ENCODE results near the gene ROBO3. TPM values are rescaled to one million over a fixed set of nuclear protein-coding genes. Genes with fewer than 3 reads are reported as not detected.
A peak's percentile ranks its signal among the peaks of the same experiment; 100 is the strongest.

ROBO3 gene
- total RNA-seq, 1 experiment from 2014 or later, result 30.7 TPM

- TF ChIP-seq POLR2AphosphoS5 (IDR thresholded peaks at IDR 0.05; ENCODE audit: low read depth, low read length), result no peak
- no peak for TF ChIP-seq POLR2A (IDR thresholded peaks at IDR 0.05; ENCODE audit: borderline replicate concordance, extremely low read depth, insufficient read depth, insufficient read length)
- no peak for TF ChIP-seq CEBPB (IDR thresholded peaks at IDR 0.05; ENCODE audit: low read depth)
- TF ChIP-seq EZH2phosphoT487 (IDR thresholded peaks at IDR 0.05; ENCODE audit: borderline replicate concordance), result no peak
- TF ChIP-seq, protein P1, sequence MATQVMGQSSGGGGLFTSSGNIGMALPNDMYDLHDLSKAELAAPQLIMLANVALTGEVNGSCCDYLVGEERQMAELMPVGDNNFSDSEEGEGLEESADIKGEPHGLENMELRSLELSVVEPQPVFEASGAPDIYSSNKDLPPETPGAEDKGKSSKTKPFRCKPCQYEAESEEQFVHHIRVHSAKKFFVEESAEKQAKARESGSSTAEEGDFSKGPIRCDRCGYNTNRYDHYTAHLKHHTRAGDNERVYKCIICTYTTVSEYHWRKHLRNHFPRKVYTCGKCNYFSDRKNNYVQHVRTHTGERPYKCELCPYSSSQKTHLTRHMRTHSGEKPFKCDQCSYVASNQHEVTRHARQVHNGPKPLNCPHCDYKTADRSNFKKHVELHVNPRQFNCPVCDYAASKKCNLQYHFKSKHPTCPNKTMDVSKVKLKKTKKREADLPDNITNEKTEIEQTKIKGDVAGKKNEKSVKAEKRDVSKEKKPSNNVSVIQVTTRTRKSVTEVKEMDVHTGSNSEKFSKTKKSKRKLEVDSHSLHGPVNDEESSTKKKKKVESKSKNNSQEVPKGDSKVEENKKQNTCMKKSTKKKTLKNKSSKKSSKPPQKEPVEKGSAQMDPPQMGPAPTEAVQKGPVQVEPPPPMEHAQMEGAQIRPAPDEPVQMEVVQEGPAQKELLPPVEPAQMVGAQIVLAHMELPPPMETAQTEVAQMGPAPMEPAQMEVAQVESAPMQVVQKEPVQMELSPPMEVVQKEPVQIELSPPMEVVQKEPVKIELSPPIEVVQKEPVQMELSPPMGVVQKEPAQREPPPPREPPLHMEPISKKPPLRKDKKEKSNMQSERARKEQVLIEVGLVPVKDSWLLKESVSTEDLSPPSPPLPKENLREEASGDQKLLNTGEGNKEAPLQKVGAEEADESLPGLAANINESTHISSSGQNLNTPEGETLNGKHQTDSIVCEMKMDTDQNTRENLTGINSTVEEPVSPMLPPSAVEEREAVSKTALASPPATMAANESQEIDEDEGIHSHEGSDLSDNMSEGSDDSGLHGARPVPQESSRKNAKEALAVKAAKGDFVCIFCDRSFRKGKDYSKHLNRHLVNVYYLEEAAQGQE (IDR thresholded peaks at IDR 0.05; ENCODE audit: low read depth), result no peak
Observed at GRCh38 chr11:124890683-124891372, 25.6 kb downstream of the ROBO3 start (continued).

GRCh38 chr11:124891373-124891861 is 26.2 kb downstream of the ROBO3 start:
- TF ChIP-seq CEBPB (IDR thresholded peaks at IDR 0.05; ENCODE audit: low read depth), result no peak
- no peak for TF ChIP-seq EGR1 (IDR thresholded peaks at IDR 0.05; ENCODE audit: low read depth)
- no peak for TF ChIP-seq EZH2 (IDR thresholded peaks at IDR 0.05)
- TF ChIP-seq, protein P2, sequence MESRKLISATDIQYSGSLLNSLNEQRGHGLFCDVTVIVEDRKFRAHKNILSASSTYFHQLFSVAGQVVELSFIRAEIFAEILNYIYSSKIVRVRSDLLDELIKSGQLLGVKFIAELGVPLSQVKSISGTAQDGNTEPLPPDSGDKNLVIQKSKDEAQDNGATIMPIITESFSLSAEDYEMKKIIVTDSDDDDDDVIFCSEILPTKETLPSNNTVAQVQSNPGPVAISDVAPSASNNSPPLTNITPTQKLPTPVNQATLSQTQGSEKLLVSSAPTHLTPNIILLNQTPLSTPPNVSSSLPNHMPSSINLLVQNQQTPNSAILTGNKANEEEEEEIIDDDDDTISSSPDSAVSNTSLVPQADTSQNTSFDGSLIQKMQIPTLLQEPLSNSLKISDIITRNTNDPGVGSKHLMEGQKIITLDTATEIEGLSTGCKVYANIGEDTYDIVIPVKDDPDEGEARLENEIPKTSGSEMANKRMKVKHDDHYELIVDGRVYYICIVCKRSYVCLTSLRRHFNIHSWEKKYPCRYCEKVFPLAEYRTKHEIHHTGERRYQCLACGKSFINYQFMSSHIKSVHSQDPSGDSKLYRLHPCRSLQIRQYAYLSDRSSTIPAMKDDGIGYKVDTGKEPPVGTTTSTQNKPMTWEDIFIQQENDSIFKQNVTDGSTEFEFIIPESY (IDR thresholded peaks at IDR 0.05; ENCODE audit: extremely low read depth, insufficient replicate concordance, low read length), result no peak
- TF ChIP-seq, protein P3, sequence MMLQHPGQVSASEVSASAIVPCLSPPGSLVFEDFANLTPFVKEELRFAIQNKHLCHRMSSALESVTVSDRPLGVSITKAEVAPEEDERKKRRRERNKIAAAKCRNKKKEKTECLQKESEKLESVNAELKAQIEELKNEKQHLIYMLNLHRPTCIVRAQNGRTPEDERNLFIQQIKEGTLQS (IDR thresholded peaks at IDR 0.05), result no peak
- no peak for TF ChIP-seq SP1 (IDR thresholded peaks at IDR 0.05; ENCODE audit: low read depth)
- no peak for TF ChIP-seq JUND (IDR thresholded peaks at IDR 0.05)
- no peak for TF ChIP-seq YY1 (IDR thresholded peaks at IDR 0.05; ENCODE audit: extremely low read depth, insufficient replicate concordance, low read depth, low read length)
- TF ChIP-seq SIN3A (IDR thresholded peaks at IDR 0.05; ENCODE audit: low read depth), result no peak
- TF ChIP-seq, protein P4, sequence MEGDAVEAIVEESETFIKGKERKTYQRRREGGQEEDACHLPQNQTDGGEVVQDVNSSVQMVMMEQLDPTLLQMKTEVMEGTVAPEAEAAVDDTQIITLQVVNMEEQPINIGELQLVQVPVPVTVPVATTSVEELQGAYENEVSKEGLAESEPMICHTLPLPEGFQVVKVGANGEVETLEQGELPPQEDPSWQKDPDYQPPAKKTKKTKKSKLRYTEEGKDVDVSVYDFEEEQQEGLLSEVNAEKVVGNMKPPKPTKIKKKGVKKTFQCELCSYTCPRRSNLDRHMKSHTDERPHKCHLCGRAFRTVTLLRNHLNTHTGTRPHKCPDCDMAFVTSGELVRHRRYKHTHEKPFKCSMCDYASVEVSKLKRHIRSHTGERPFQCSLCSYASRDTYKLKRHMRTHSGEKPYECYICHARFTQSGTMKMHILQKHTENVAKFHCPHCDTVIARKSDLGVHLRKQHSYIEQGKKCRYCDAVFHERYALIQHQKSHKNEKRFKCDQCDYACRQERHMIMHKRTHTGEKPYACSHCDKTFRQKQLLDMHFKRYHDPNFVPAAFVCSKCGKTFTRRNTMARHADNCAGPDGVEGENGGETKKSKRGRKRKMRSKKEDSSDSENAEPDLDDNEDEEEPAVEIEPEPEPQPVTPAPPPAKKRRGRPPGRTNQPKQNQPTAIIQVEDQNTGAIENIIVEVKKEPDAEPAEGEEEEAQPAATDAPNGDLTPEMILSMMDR (IDR thresholded peaks at IDR 0.05 in 2 of 3, conservative IDR thresholded peaks at IDR 0.05 in 1 of 3; ENCODE audit: borderline replicate concordance in 1 of 3, insufficient read depth in 1 of 3, low read depth in 2 of 3, low read length in 2 of 3), result peak in 1 of 3 experiments; percentile 13; a peak in 2 of 6 replicates
- no peak for TF ChIP-seq MAX (IDR thresholded peaks at IDR 0.05)
- TF ChIP-seq RAD21 (IDR thresholded peaks at IDR 0.05; ENCODE audit: low read depth), result peak; percentile 30; the same call in 1 of the 2 replicates
- no peak for TF ChIP-seq ZNF274 (IDR thresholded peaks at IDR 0.05; ENCODE audit: low read depth, low read length)
- no peaks in the 10 kb centered on the region for H3K79me2 ChIP-seq (ENCODE audit: insufficient read depth, low read length)
- H3K9ac ChIP-seq (ENCODE audit: low read length), result no peak overlapping the region
- no peaks in the 10 kb centered on the region for H3K9me3 ChIP-seq (ENCODE audit: control insufficient read depth in 1 of 2, insufficient read depth in 1 of 2, low read depth in 1 of 2, low read length in 2 of 2)
- no peak overlapping the region for H3K4me3 ChIP-seq (replicated peaks in 1 of 2; ENCODE audit: low read depth in 1 of 2, low read length in 2 of 2)
- DNase-seq (ENCODE audit: low read depth, low spot score) (no peak), ATAC-seq (peak; percentile 74)
- H3K36me3 ChIP-seq (ENCODE audit: control insufficient read depth in 1 of 2, insufficient read depth in 2 of 2, low read length in 2 of 2), result no peaks in the 10 kb centered on the region
- RAD21 ChIA-PET (ENCODE audit: low non-redundant PET in 1 of 2, low total read pairs in 2 of 2, uncharacterized antibody in 2 of 2, unreplicated experiment in 2 of 2), result no interaction called here
- no TSS peak for BruUV-seq (replicated peaks)
- 0 out of 2 replicates have a peak, but pooled peaks cover 3% of the 10 kb centered on the region for H3K27me3 ChIP-seq (ENCODE audit: insufficient read depth, low read length)
- intact Hi-C loops (cut with micrococcal nuclease), result no loop called here
- POLR2A ChIA-PET, result no interaction called here
- H3K4me2 ChIP-seq (ENCODE audit: low read length), result no peak overlapping the region
- H3K4me1 ChIP-seq (ENCODE audit: control insufficient read depth in 1 of 2, insufficient read depth in 2 of 2, low read length in 2 of 2), result no peaks in the 10 kb centered on the region; a peak in 1 of 4 replicates
- no peak overlapping the region for H2AFZ ChIP-seq (ENCODE audit: low read depth, low read length, poor library complexity, severe bottlenecking)
- no peaks in the 10 kb centered on the region for H3K9me2 ChIP-seq (ENCODE audit: insufficient read depth)
- no peak overlapping the region for H3K27ac ChIP-seq (ENCODE audit: low read depth, low read length)
- CTCF ChIA-PET, result interaction anchor here (0.7 kb wide), 1 partner anchor 15 kb away, joined by 3 read pairs; no protein-coding TSS in a partner anchor
- no peaks in the 10 kb centered on the region for H4K20me1 ChIP-seq (ENCODE audit: insufficient read depth)
